ENCODE results near the gene AP1M1.

- TF ChIP-seq POLR2A (IDR thresholded peaks at IDR 0.05): no peak
- TF ChIP-seq CTCF (IDR thresholded peaks at IDR 0.05): no peak
These were observed 31.6 kb downstream of the AP1M1 start for GRCh38 chr19:16229322-16229641.
